Activated CD4-positive, alpha-beta T cell treated with anti-CD3 and anti-CD28 coated beads, Interleukin-2, amount 10 ng/mL, durations not matched to agents 7 days and 5 days (primary cell): ENCODE data around the gene ACE. TPM values are rescaled to one million over a fixed set of nuclear protein-coding genes. Genes with fewer than 3 reads are reported as not detected.

Source experiments
- CTCF ChIA-PET: fragments of 350-600 bp; sonication (Branson Sonifier 250); formaldehyde crosslinking; loops from one replicate; lab custom pipeline; 2021; ENCODE audit warnings: antibody characterized with exemption; lab: Charles Lee
- POLR2A ChIA-PET: fragments of 350-600 bp; sonication (Branson Sonifier 250); formaldehyde crosslinking; loops from one replicate; lab custom pipeline; 2021; ENCODE audit warnings: antibody characterized with exemption; lab: Charles Lee
- DNase-seq: peaks from one replicate; pipeline ENCODE4 v3.0.0-alpha.2; 2020
- H3K27ac Mint-ChIP-seq: one replicate; pipeline ENCODE4 v1.8.0; 2021; ENCODE audit warnings: mild to moderate bottlenecking, moderate library complexity, mixed read lengths
- H3K27me3 Mint-ChIP-seq: one replicate; pipeline ENCODE4 v1.8.0; 2021; ENCODE audit warnings: mixed read lengths
- H3K36me3 Mint-ChIP-seq: one replicate; pipeline ENCODE4 v1.8.0; 2021; ENCODE audit warnings: low read depth, mixed read lengths
- H3K4me1 Mint-ChIP-seq: one replicate; pipeline ENCODE4 v1.8.0; 2021; ENCODE audit warnings: mixed read lengths
- H3K4me3 Mint-ChIP-seq: one replicate; pipeline ENCODE4 v1.8.0; 2021; ENCODE audit warnings: mild to moderate bottlenecking, moderate library complexity, mixed read lengths
- H3K9me3 Mint-ChIP-seq: one replicate; pipeline ENCODE4 v1.8.0; 2021; ENCODE audit warnings: mixed read lengths
- total RNA-seq, 2 experiments: library from RNA; stranded (reverse); gene quantifications; one replicate each; pipeline ENCODE4 v1.2.3, GENCODE V29; 2021

ACE gene
- total RNA-seq, 2 experiments from 2014 or later, result 4.1 to 5.9 TPM

DNA sequence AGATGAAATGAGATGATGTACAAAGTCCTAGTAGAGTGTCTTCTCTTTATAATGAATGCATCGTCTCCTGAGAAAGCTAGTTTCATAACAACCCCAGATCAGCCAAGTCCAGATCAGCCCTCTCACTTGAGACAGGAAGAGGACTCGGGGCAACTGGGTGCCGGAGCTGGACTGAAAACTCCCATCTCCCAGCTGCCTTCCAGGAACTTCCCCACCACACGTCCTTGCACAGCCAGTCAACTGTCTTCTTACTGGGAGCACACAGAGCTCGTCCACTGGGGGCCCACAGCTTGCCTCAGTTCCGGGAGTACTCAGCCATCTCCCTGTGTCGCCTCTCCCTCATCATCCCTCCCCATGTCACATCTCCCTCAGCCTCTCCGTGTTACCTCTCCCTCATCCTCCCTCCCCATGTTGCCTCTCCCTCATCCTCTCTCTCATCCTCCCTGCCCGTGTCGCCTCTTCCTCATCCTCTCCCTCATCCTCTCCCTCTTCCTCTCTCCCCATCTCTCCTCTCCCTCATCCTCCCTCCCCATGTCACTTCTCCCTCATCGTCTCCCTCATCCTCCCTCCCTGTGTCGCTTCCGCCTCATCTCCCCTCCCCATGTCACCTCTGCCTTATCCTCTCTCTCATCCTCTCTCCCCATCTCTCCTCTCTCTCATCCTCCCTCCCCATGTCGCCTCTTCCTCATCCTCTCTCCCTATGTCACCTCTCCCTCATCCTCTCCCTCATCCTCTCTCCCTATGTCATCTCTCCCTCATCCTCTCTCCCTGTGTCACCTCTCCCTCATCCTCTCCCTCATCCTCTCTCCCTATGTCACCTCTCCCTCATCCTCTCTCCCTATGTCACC is 23.9 kb downstream of the ACE start:
- H3K4me1 Mint-ChIP-seq, result no peaks in the 10 kb centered on the region
- CTCF ChIA-PET, result interaction anchor here (0.7 kb wide), 1 partner anchor 996 kb away, joined by 3 read pairs; no protein-coding TSS in a partner anchor
- no peak overlapping the region for H3K27ac Mint-ChIP-seq
- POLR2A ChIA-PET, result no interaction called here
- no peak for DNase-seq
- H3K4me3 Mint-ChIP-seq, result no peak overlapping the region
- H3K27me3 Mint-ChIP-seq, result peaks cover 30% of the 10 kb centered on the region
- H3K9me3 Mint-ChIP-seq, result peaks cover 6% of the 10 kb centered on the region
- no peaks in the 10 kb centered on the region for H3K36me3 Mint-ChIP-seq

DNA sequence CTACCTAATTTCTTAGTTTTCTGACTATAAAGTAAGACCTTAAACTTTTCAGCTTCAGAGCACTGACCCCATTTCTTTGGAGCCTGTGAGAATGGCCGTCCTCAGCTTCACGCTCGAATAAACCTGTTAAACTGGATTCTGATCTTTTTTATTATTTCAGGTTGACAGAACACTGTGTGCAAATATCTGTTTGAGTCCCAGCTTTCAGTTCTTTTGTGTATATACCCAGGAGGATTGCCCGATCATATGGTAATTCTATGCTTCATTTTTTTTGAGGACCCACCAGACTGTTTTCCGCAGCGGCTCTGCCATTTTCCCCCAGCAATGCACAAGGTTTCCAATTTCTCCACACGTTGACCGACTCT is 26.5 kb downstream of the ACE start:
- ChIA-PET POLR2A (interaction anchor here (0.6 kb wide), 1 partner anchor 166 kb away, joined by 3 read pairs; no protein-coding TSS in a partner anchor), CTCF (no interaction called here)
- H3K4me3 Mint-ChIP-seq, result no peak overlapping the region
- H3K9me3 Mint-ChIP-seq, result peaks cover 10% of the 10 kb centered on the region
- no peaks in the 10 kb centered on the region for H3K4me1 Mint-ChIP-seq
- H3K27ac Mint-ChIP-seq, result no peak overlapping the region
- DNase-seq, result no peak
- peaks cover 31% of the 10 kb centered on the region for H3K27me3 Mint-ChIP-seq
- H3K36me3 Mint-ChIP-seq, result no peaks in the 10 kb centered on the region

DNA sequence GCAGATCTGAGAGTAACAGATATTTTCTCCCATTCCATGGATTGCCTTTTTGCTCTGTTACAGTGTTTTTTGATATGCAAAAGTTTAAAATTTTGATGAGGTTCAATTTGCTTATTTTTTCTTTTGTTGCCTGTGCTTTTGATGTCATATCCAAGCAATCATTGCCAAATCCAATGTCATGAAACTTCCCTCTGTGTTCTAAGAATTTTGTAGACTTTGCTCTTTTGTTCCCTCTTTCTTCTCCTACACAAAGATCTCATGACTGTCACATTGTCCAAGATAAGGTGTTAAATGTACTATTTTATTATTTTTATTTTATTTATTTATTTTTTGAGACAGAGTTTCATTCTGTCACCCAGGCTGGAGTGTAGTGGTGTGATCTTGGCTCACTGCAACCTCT is 27.4 kb downstream of the ACE start:
- H3K36me3 Mint-ChIP-seq, result no peaks in the 10 kb centered on the region
- no peak overlapping the region for H3K4me3 Mint-ChIP-seq
- POLR2A ChIA-PET, result no interaction called here
- H3K27me3 Mint-ChIP-seq, result peaks cover 31% of the 10 kb centered on the region
- H3K27ac Mint-ChIP-seq, result no peak overlapping the region
- no peaks in the 10 kb centered on the region for H3K4me1 Mint-ChIP-seq
- no peak for DNase-seq
- peaks cover 10% of the 10 kb centered on the region for H3K9me3 Mint-ChIP-seq
- CTCF ChIA-PET, result no interaction called here

DNA sequence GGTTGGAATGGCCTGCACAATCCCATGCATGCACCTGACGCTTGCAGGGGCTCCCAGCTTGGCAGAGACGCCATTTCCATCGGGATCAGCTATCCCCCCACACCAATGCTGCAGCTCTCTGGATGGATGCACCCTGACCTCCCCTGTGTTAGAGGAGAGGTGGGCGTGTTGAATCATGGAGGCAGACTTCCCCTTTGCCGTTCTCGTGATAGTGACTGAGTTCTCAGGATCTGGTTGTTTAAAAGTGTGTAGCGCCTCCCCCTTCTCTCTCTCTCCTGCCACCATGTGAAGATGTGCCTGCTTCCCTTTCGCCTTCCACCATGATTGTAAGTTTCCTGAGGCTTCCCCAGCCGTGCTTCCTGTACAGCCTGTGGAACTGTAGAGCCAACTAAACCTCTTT is 28.5 kb downstream of the ACE start:
- DNase-seq, result no peak
- no peak overlapping the region for H3K27ac Mint-ChIP-seq
- no peaks in the 10 kb centered on the region for H3K4me1 Mint-ChIP-seq
- ChIA-PET CTCF (no interaction called here), POLR2A (no interaction called here)
- peaks cover 10% of the 10 kb centered on the region for H3K9me3 Mint-ChIP-seq
- peaks cover 31% of the 10 kb centered on the region for H3K27me3 Mint-ChIP-seq
- H3K36me3 Mint-ChIP-seq, result no peaks in the 10 kb centered on the region
- H3K4me3 Mint-ChIP-seq, result no peak overlapping the region

DNA sequence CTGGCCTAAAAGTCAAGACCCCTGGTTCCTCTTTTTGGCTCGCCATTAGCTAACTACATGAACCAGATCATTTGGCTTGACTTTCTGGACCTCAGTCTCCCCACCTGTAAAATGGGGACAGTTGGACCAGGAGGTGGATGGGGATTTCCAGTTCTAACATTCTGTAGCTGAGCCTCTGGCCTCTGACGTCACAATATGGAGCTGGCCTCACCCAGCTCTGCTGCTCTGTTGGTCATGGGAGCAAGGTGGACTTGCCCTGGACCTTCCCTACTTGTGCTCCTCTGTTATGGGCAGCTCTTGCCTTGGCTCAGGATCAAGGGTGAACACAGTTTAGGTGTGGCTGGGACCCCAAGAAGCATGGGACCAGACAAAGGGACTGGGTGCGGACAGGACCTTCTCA is 29.8 kb downstream of the ACE start:
- H3K4me1 Mint-ChIP-seq, result no peaks in the 10 kb centered on the region
- peaks cover 28% of the 10 kb centered on the region for H3K27me3 Mint-ChIP-seq
- POLR2A ChIA-PET, result no interaction called here
- H3K36me3 Mint-ChIP-seq, result no peaks in the 10 kb centered on the region
- no peak for DNase-seq
- H3K9me3 Mint-ChIP-seq, result peaks cover 10% of the 10 kb centered on the region
- H3K4me3 Mint-ChIP-seq, result no peak overlapping the region
- CTCF ChIA-PET, result no interaction called here
- no peak overlapping the region for H3K27ac Mint-ChIP-seq

DNA sequence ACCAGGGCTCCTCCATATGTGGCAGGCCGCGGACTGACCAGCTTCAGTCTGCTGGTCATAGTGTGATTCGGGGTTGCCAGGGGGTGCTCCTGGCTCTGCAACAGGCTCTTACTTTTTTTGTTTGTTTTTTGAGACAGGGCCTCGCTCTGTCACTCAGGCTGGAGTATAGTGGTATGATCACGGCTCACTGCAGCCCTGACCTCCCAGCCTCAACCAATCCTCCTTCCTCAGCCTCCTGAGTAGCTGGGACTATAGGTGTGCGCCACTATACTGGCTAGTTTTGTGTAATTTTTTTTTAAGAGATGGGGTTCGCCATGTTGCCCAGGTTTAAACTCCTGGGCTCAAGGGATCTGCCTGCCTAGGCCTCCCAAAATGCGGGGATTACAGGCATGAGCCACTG is 34.5 kb downstream of the ACE start:
- no peaks in the 10 kb centered on the region for H3K36me3 Mint-ChIP-seq
- no peak for DNase-seq
- H3K27me3 Mint-ChIP-seq, result peaks cover 5% of the 10 kb centered on the region
- POLR2A ChIA-PET, result no interaction called here
- CTCF ChIA-PET, result no interaction called here
- no peaks in the 10 kb centered on the region for H3K4me1 Mint-ChIP-seq
- peaks cover 4% of the 10 kb centered on the region for H3K9me3 Mint-ChIP-seq
- H3K4me3 Mint-ChIP-seq, result no peak overlapping the region
- H3K27ac Mint-ChIP-seq, result no peak overlapping the region

DNA sequence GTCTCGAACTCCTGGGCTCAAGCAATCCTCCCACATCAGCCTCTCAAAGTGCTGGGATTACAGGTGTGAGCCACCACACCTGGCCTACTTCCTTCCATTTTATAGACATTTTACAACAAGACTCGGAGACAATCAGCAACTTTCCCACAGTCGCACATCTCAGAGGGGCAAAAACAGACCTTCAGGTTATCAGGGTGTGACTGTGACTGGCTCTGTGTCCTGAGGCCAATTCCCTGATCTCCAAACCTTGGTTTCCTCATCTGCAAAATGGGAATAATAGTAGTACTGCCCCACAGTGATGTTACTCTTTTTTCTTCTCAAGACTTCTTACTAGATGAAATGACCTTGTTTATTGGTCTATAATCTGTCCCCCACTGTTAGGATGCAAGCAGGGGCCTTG is 35.5 kb downstream of the ACE start:
- CTCF ChIA-PET, result no interaction called here
- H3K27ac Mint-ChIP-seq, result no peak overlapping the region
- POLR2A ChIA-PET, result no interaction called here

DNA sequence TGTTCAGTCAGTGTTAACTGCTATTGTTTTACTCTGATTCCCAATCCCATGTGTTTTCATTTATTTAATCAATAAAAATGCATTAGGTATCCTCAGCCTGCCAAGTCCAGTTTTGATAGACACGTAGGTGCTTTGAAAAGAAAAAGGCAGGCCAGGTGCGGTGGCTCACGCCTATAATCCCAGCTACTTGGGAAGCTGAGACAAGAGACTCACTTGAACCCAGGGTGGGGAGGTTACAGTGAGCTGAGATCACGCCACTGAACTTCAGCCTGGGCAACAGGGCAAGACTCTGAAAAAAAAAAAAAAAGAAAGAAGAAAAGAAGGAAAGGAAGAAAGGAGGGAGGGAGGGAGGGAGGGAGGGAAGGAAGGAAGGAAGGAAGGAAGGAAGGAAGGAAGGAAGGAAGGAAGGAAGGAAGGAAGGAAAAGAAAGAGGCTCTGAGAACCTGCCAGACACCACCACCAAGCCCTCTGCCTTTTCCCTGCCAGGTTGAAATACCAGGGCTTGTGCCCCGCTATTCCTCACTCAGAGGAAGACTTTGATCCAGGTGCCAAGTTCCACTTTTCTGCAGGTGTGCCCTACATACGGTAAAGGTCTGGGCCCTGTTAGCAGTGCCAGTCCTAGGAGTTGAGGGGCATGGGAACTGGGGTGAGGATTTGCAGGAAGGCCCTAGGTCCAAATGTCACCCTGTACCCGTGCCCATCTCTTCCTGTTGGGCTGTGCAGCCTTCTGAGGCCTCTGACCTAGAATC is 36.2 kb downstream of the ACE start:
- ChIA-PET CTCF (no interaction called here), POLR2A (no interaction called here)
- H3K4me1 Mint-ChIP-seq, result no peaks in the 10 kb centered on the region

More for the DNA sequence above, 35.5 kb downstream of the ACE start:
- no peak for DNase-seq
- Mint-ChIP-seq H3K4me1 (no peaks in the 10 kb centered on the region), H3K27me3 (peaks cover 5% of the 10 kb centered on the region), H3K9me3 (no peaks in the 10 kb centered on the region), H3K4me3 (no peak overlapping the region), H3K36me3 (no peaks in the 10 kb centered on the region)

DNA sequence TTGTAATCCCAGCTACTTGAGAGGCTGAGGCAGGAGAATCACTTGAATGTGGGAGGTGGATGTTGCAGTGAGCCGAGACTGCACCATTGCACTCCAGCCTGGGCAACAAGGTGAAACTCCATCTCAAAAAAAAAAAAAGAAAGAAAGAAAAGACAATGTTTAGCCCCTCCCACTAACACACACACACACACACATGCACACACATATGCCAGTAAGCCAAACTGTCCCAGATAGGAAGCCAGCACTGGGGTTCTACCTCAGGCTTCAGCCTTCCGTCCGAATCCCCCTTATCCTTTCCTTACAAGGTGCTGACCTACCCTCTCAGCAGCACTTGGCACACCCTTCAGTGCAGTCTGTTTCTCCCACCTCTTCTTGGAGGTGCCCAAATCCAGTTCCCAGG is 37.6 kb downstream of the ACE start:
- POLR2A ChIA-PET, result no interaction called here
- Mint-ChIP-seq H3K9me3 (no peaks in the 10 kb centered on the region), H3K4me1 (no peaks in the 10 kb centered on the region), H3K36me3 (no peaks in the 10 kb centered on the region), H3K27me3 (peaks cover 5% of the 10 kb centered on the region), H3K4me3 (no peak overlapping the region), H3K27ac (no peak overlapping the region)
- no peak for DNase-seq
- CTCF ChIA-PET, result no interaction called here

More for the DNA sequence above, 36.2 kb downstream of the ACE start:
- Mint-ChIP-seq H3K9me3 (no peaks in the 10 kb centered on the region), H3K27ac (no peak overlapping the region), H3K4me3 (no peak overlapping the region), H3K27me3 (peaks cover 5% of the 10 kb centered on the region), H3K36me3 (no peaks in the 10 kb centered on the region)
- no peak for DNase-seq

DNA sequence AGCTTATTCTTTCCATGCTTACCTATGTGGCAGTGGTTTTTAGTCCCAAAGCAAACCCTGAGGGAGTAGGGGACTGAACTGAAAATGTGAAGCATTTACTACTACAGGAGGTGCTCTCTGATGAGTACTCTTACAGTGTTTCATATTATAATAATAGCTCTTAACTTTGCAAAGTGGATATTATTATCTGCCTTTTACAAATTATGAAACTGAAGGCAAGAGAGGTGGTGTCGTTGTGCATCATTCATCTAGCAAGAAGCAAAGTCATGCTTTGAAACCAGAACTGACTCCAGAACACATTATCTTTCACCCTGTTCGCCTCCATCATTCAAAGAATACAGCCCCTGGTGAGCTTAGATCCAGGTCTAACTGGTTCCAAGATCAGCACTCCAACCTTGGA is 38.1 kb downstream of the ACE start:
- Mint-ChIP-seq H3K4me1 (no peaks in the 10 kb centered on the region), H3K36me3 (no peaks in the 10 kb centered on the region), H3K27ac (no peak overlapping the region), H3K27me3 (peaks cover 5% of the 10 kb centered on the region), H3K9me3 (no peaks in the 10 kb centered on the region), H3K4me3 (no peak overlapping the region)
- POLR2A ChIA-PET, result no interaction called here
- CTCF ChIA-PET, result interaction anchor here (1.1 kb wide), 1 partner anchor 165 kb away, joined by 3 read pairs; no protein-coding TSS in a partner anchor
- DNase-seq, result no peak

DNA sequence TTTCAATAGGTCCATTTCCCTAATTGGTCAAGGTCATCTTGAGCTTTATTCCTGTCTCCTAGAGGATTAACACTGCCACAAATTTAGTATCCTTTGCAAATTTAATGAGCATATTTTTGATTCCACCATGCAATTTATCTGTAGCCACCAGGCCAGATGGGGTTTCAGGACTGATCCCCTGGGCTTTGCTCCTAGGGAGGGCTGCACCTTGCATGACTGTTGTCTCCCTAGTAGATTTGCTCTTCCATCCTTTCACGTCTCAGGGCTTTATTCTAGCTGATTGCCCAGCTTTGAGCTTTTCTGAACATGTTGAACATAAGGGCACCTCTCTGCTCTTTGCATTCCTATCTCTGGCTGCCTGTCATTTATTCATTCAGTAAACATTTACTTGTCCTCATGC is 38.6 kb downstream of the ACE start:
- ChIA-PET POLR2A (no interaction called here), CTCF (interaction anchor here (1.1 kb wide), 1 partner anchor 164 kb away, joined by 3 read pairs; no protein-coding TSS in a partner anchor)
- Mint-ChIP-seq H3K4me1 (no peaks in the 10 kb centered on the region), H3K36me3 (no peaks in the 10 kb centered on the region), H3K4me3 (no peak overlapping the region), H3K27me3 (peaks cover 5% of the 10 kb centered on the region), H3K27ac (no peak overlapping the region), H3K9me3 (no peaks in the 10 kb centered on the region)
- no peak for DNase-seq

DNA sequence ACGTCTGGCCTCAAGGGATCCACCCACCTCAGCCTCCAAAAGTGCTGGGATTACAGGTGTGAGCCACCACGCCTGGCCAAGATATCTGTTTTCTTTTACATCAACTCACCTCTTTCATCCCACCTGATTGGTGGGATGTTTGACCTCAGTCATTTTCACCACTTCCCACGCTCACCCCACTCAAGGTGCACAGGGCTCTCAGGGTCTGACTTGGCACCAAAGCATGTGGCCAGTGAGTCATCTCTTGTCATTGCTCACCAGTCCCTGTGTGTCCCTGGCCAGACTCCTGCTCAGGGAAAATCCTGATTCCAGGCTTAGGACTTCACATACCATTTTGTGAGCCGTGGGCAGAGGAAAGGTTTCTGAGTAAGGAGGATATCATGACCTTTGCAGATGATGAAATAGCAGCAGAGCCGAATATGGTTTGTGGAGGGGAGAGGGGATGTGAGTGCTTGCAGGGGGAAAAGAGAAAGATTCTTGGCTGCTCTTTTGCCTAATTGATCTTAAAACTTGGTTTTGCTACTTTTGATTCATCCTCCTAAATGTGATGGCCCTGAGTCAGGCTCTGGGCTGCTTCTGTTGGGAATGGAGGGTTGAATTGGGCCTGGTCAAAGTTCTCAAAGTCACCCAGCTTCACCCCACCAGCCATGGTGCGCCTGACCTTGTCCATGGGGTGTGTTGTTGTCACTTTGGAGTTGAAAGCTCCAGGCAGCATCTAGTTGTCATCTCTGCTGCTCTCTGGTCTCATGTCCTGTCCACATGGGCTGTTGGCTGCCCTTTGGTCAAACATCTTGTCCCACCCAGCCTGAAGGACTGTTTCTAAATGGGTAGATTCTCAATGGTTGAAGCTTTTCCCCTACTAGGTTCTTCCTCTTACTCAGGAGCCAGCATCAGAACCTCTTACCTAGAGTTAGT is 40.3 kb downstream of the ACE start:
- Mint-ChIP-seq H3K27me3 (peaks cover 13% of the 10 kb centered on the region), H3K4me3 (no peak overlapping the region), H3K27ac (no peak overlapping the region), H3K9me3 (no peaks in the 10 kb centered on the region), H3K36me3 (no peaks in the 10 kb centered on the region), H3K4me1 (no peaks in the 10 kb centered on the region)
- DNase-seq, result no peak
- ChIA-PET CTCF (interaction anchor here (0.6 kb wide), 1 partner anchor 95 kb away, joined by 3 read pairs; no protein-coding TSS in a partner anchor), POLR2A (no interaction called here)
